ENCODE results near the gene PFDN4.

DNA sequence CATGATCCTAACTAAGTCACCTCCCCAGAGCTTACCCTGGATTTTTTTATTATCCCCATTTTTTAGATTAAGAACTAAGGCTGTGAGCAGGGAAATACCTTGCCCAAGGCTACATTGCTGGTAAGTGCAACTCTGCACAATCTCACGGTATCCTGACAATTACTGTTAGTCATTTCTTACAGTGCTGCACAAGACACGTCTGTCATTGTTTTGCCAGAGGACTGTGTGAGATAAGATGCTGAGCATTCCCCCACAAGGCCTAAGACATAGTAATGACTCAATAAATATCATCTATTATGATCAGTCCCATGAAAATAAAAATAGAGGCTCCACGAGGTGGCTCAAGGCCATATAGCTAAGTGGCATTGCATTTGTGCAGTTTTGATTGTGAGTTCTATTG lies 21.0 kb downstream of the PFDN4 start:
- TF ChIP-seq, protein P1, sequence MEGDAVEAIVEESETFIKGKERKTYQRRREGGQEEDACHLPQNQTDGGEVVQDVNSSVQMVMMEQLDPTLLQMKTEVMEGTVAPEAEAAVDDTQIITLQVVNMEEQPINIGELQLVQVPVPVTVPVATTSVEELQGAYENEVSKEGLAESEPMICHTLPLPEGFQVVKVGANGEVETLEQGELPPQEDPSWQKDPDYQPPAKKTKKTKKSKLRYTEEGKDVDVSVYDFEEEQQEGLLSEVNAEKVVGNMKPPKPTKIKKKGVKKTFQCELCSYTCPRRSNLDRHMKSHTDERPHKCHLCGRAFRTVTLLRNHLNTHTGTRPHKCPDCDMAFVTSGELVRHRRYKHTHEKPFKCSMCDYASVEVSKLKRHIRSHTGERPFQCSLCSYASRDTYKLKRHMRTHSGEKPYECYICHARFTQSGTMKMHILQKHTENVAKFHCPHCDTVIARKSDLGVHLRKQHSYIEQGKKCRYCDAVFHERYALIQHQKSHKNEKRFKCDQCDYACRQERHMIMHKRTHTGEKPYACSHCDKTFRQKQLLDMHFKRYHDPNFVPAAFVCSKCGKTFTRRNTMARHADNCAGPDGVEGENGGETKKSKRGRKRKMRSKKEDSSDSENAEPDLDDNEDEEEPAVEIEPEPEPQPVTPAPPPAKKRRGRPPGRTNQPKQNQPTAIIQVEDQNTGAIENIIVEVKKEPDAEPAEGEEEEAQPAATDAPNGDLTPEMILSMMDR (IDR thresholded peaks at IDR 0.05): no peak
- TF ChIP-seq POLR2AphosphoS5 (IDR thresholded peaks at IDR 0.05) (no peak), POLR2A (IDR thresholded peaks at IDR 0.05) (no peak)

Measured in breast epithelium (tissue), 3 donors.